Gastroesophageal sphincter (tissue), 4 donors: Measurements from ENCODE around the gene RIPOR3. TPM values are rescaled to one million over a fixed set of nuclear protein-coding genes. Genes with fewer than 3 reads are reported as not detected.

Source experiments
- ATAC-seq: fragments of 150-250 bp; one replicate; pipeline ENCODE4 v1.9.1; 2016; ENCODE audit warnings: mild to moderate bottlenecking, moderate library complexity
- H3K27ac ChIP-seq, 4 donors: fragments of 200-600 bp; sonication (generic) in 3 of 4; 1 replicate in 3 of 4; 2 replicates in 1 of 4; pipeline ENCODE4 v1.5.1; 2016 to 2019
- H3K27me3 ChIP-seq: fragments of 200-600 bp; sonication (generic); one replicate; pipeline ENCODE4 v1.5.1; 2019
- H3K36me3 ChIP-seq, 2 donors: fragments of 200-600 bp; sonication (generic); one replicate each; pipeline ENCODE4 v1.5.1; 2019; ENCODE audit warnings: control low read depth in 1 of 2
- H3K4me1 ChIP-seq, 3 donors: fragments of 200-600 bp; sonication (generic); 1 replicate in 2 of 3; 2 replicates in 1 of 3; pipeline ENCODE4 v1.5.1; 2016 to 2019; ENCODE audit warnings: control low read depth in 2 of 3
- H3K4me3 ChIP-seq, 2 donors: fragments of 200-600 bp; sonication (generic); one replicate each; pipeline ENCODE4 v1.5.1; 2019; ENCODE audit warnings: mild to moderate bottlenecking in 1 of 2, moderate library complexity in 1 of 2
- H3K9me3 ChIP-seq, 3 donors: fragments of 200-600 bp; sonication (generic); one replicate each; pipeline ENCODE4 v1.5.1; 2017 to 2019; ENCODE audit warnings: control low read depth in 2 of 3
- EP300 ChIP-seq: sonication (generic); formaldehyde crosslinking; IDR thresholded peaks from one replicate; pipeline ENCODE4 v1.6.1; 2017; ENCODE audit warnings: antibody characterized with exemption, mild to moderate bottlenecking
- POLR2A ChIP-seq, 2 donors: fragments of 450-650 bp; IDR thresholded peaks; one replicate each; pipeline ENCODE4 v1.6.1; 2017; ENCODE audit warnings: antibody characterized with exemption in 2 of 2, mild to moderate bottlenecking in 2 of 2, moderate library complexity in 1 of 2
- POLR2AphosphoS5 ChIP-seq: sonication (generic); formaldehyde crosslinking; IDR thresholded peaks from one replicate; pipeline ENCODE4 v1.6.1; 2017; ENCODE audit warnings: antibody characterized with exemption
- WGBS, 2 donors: methylation state at CpG; one replicate each; pipeline ENCODE4 v1.1.5; 2018; ENCODE audit warnings: low coverage in 1 of 2; 5-methylcytosine and 5-hydroxymethylcytosine counted together
- total RNA-seq, 4 donors: library from RNA; depleted of rRNA; stranded (reverse); fragments of >200 nt; gene quantifications; one replicate each; pipeline ENCODE4 v1.1.0, GENCODE V29; 2016
- TF ChIP-seq, protein P1 (sequence below), 4 experiments: fragments of 200-600 bp in 2 of 4; fragments of 450-650 bp in 2 of 4; sonication (generic) in 1 of 4; IDR thresholded peaks; one replicate each; pipeline ENCODE4 v1.5.1; 2017 to 2019; ENCODE audit warnings: antibody characterized with exemption in 4 of 4, mild to moderate bottlenecking in 2 of 4, moderate library complexity in 2 of 4

The RIPOR3 gene
- total RNA-seq, 4 donors from 2014 or later, result 8.2 to 24.1 (median 12.9) TPM

DNA sequence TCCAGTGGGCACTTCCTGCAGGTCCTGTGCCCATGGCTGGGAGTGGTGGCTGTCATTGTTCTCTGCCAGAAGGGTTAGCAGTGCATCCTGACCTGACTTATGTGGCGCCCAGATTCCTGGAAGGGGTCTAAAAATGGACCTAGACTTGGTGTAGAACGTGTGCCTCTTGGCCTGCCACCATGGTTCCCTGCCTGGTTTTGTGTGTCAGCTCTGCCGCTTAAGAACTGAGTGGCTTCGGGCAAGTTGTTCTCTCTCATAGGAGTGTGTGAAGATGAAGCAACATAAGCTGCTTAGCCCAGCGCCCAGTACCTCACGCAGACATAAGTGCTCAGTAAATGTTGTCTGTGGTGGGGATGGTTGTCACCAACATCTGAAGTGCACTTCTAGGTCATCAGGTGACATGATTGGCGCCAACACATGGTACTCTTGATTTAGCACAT lies 129.1 kb downstream of the RIPOR3 start:
- Histone ChIP-seq H3K4me1 (peaks cover 3 to 66% (median 11%) of the 10 kb centered on the region in 3 donors), H3K27me3 (no peaks in the 10 kb centered on the region), H3K36me3 (peaks cover 0 to 29% of the 10 kb centered on the region in 2 donors), H3K27ac (peak overlapping the region in 3 of 4 donors; percentile 76 to 82 (median 78)), H3K4me3 (no peak overlapping the region), H3K9me3 (no peaks in the 10 kb centered on the region)
- TF ChIP-seq, protein P1, sequence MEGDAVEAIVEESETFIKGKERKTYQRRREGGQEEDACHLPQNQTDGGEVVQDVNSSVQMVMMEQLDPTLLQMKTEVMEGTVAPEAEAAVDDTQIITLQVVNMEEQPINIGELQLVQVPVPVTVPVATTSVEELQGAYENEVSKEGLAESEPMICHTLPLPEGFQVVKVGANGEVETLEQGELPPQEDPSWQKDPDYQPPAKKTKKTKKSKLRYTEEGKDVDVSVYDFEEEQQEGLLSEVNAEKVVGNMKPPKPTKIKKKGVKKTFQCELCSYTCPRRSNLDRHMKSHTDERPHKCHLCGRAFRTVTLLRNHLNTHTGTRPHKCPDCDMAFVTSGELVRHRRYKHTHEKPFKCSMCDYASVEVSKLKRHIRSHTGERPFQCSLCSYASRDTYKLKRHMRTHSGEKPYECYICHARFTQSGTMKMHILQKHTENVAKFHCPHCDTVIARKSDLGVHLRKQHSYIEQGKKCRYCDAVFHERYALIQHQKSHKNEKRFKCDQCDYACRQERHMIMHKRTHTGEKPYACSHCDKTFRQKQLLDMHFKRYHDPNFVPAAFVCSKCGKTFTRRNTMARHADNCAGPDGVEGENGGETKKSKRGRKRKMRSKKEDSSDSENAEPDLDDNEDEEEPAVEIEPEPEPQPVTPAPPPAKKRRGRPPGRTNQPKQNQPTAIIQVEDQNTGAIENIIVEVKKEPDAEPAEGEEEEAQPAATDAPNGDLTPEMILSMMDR (IDR thresholded peaks at IDR 0.05), result no peak
- no peak for TF ChIP-seq POLR2A (IDR thresholded peaks at IDR 0.05)
- no peak for TF ChIP-seq POLR2AphosphoS5
- TF ChIP-seq EP300, result no peak
- 78 to 100% methylated on average over 2 to 3 of the region's 7 CpGs for WGBS, 2 donors
- no peak for ATAC-seq

DNA sequence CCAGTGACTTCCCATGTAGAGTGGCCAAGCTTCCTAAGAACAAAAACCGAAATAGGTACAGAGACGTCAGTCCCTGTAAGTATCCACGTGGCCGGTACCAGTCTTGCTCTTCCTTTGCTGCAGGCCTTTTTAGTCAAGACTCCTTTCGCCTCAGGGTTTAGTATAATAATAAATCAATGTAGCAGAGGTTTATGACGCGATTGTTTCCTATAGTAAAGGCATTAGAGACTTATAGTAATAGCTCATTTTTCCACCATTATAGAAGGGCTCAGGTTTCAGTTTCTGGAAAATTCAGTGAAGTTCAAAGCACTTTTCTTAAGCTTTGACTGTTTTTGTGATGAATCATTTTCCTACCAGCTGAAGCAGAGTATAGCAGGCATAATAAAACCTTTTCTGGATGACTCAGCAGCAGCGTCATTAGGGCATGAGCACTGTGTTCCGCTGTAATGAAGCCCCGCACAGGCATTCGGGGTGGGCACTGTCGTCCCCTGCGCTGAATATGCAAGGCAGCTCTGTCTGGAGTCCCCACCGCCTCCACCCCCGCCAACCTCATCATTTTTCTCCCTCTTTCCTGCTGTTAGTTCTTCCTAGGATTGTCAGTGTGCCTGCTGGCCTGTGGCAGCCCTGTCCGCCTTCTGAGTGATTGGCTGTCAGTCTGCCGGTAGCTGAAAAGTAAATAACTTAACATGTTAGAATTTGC lies 129.8 kb downstream of the RIPOR3 start:
- Histone ChIP-seq H3K27me3 (no peaks in the 10 kb centered on the region), H3K4me3 (no peak overlapping the region), H3K4me1 (peaks cover 3 to 62% (median 11%) of the 10 kb centered on the region in 3 donors), H3K27ac (peak overlapping the region in 3 of 4 donors; percentile 76 to 82 (median 78)), H3K9me3 (no peaks in the 10 kb centered on the region), H3K36me3 (peaks cover 0 to 29% of the 10 kb centered on the region in 2 donors)
- 67 to 68% methylated on average over 13 to 17 of the region's 17 CpGs for WGBS, 2 donors
- peak; percentile 80 for ATAC-seq
- TF ChIP-seq POLR2A (IDR thresholded peaks at IDR 0.05), result no peak
- TF ChIP-seq POLR2AphosphoS5, result peak; percentile 69

DNA sequence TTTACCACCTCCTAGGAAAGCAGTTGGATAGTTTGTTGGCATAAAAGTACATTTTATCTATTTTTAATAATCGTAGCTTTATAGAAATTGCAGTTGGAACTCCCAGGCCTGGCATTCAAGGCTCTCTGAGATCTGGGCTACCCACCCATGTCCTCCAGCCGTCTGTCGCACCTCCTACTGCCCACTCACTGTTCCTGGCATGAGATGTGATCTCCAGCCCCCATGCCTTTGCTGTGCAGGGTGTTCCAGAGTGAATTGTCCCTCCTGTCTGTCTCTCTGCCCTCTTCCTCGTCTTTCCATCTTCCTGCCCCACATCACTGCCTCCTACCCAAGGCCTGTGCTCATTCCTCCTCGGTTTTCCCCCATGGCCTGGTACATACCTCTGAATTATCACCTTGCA lies 130.5 kb downstream of the RIPOR3 start:
- Histone ChIP-seq H3K4me1 (peaks cover 3 to 55% (median 11%) of the 10 kb centered on the region in 3 donors), H3K36me3 (peaks cover 0 to 24% of the 10 kb centered on the region in 2 donors), H3K9me3 (no peaks in the 10 kb centered on the region), H3K4me3 (no peak overlapping the region), H3K27me3 (no peaks in the 10 kb centered on the region), H3K27ac (peak overlapping the region in 3 of 4 donors; percentile 76 to 82 (median 78))
- no peak for TF ChIP-seq POLR2A (IDR thresholded peaks at IDR 0.05)
- TF ChIP-seq POLR2AphosphoS5, result no peak
- TF ChIP-seq, protein P1 (IDR thresholded peaks at IDR 0.05), result no peak
- 58 to 60% methylated on average over 4 to 5 of the region's 5 CpGs for WGBS, 2 donors
- no peak for ATAC-seq

DNA sequence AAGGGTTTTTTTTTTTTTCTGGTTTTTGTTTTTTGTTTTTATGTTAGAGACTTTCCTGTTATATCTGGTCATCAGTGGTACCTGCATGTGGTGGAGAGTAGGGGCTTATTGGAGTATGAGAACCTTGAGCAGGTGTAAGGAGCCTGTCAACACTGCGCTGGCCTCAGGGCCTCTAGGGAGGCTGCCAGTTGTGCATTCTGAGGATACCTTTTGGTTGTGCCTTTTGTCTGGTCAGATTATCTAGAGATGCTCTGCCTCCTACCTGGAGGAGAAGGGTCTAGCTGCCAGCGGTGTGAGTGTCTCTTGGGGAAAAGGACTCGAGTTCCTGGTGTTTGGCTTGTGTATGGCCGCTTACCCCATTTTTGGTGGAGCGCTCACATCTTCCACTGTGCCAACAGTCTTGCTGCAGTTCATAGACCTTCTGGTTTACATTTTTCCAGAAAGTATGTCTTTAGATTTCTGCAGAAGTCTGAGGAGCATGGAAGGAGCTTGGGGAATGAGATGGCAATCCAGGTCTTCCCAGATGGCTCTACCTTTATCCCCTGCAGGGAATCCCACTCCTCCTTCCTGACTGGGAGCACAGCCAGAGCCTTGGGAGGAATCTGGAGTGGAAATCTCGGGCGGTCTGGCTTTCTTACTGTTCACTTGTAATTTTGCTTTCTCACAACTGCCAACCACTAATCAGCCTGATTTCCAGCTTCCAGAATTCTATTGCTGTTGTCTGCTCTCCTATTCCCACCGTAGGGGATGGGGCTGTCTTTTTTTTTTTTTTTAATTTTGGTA lies 131.3 kb downstream of the RIPOR3 start:
- peaks cover 3 to 47% (median 10%) of the 10 kb centered on the region in 3 donors for H3K4me1 ChIP-seq
- H3K27ac ChIP-seq, result peak overlapping the region in 2 of 4 donors; percentile 76 to 78
- 33 to 63% methylated on average over 3 to 7 of the region's 8 CpGs for WGBS, 2 donors

DNA sequence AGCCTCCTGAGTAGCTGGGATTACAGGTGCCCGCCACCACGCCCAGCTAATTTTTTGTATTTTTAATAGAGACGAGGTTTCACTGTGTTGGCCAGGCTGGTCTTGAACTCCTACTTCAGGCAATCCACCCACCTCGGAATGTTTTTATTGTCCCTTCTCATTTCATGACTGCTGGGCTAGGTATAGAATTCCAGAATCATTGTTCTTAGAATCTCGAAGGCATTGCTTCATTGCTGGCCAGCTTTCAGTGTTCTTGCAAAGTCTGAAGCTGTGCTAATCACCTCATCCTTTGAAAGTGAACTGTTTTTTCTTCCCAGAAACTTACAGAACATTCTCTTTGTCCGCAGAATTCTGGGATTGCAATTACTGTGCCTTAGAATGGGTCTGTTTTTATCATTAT lies 132.2 kb downstream of the RIPOR3 start:
- Histone ChIP-seq H3K27me3 (no peaks in the 10 kb centered on the region), H3K4me1 (peaks cover 3 to 40% (median 7%) of the 10 kb centered on the region in 3 donors), H3K36me3 (peaks cover 0 to 14% of the 10 kb centered on the region in 2 donors), H3K9me3 (no peaks in the 10 kb centered on the region), H3K27ac (no peak overlapping the region), H3K4me3 (no peak overlapping the region)
- WGBS, 2 donors, result 93 to 95% methylated on average over 6 of the region's 6 CpGs
- TF ChIP-seq, protein P1 (IDR thresholded peaks at IDR 0.05), result no peak
- TF ChIP-seq POLR2A (IDR thresholded peaks at IDR 0.05) (no peak), POLR2AphosphoS5 (no peak), EP300 (no peak)
- no peak for ATAC-seq

More for the DNA sequence above, 131.3 kb downstream of the RIPOR3 start:
- no peak for TF ChIP-seq POLR2AphosphoS5
- no peak for TF ChIP-seq EP300
- TF ChIP-seq, protein P1 (IDR thresholded peaks at IDR 0.05), result no peak
- TF ChIP-seq POLR2A (IDR thresholded peaks at IDR 0.05), result no peak
- Histone ChIP-seq H3K9me3 (no peaks in the 10 kb centered on the region), H3K4me3 (no peak overlapping the region), H3K27me3 (no peaks in the 10 kb centered on the region), H3K36me3 (peaks cover 0 to 21% of the 10 kb centered on the region in 2 donors)
- ATAC-seq, result no peak
